Memory B cell (primary cell): Measurements from ENCODE around the gene C2CD5.

Experiments
- ATAC-seq: fragments of 150-1000 bp; cut with Tn5 transposase; 2 replicates; pipeline ENCODE4 v1.10.0; 2021; ENCODE audit warnings: low read depth, mild to moderate bottlenecking, moderate library complexity
- DNase-seq, 2 donors: peaks; one replicate each; pipeline ENCODE4 v3.0.0; 2022; ENCODE audit warnings: low spot score in 2 of 2
- H3K27ac Mint-ChIP-seq: one replicate; pipeline ENCODE4 v1.8.0; 2022; ENCODE audit warnings: mild to moderate bottlenecking, moderate library complexity, mixed read lengths
- H3K27me3 Mint-ChIP-seq: one replicate; pipeline ENCODE4 v1.8.0; 2022; ENCODE audit warnings: mixed read lengths
- H3K36me3 Mint-ChIP-seq: one replicate; pipeline ENCODE4 v1.8.0; 2022; ENCODE audit warnings: mild to moderate bottlenecking, mixed read lengths
- H3K4me1 Mint-ChIP-seq: one replicate; pipeline ENCODE4 v1.8.0; 2022; ENCODE audit warnings: mixed read lengths
- H3K4me3 Mint-ChIP-seq: one replicate; pipeline ENCODE4 v1.8.0; 2022; ENCODE audit warnings: mild to moderate bottlenecking, moderate library complexity, mixed read lengths
- H3K9me3 Mint-ChIP-seq: one replicate; pipeline ENCODE4 v1.8.0; 2022; ENCODE audit warnings: mixed read lengths

C2CD5 gene

GRCh38 chr12:22409377-22410164 is 134.8 kb downstream of the C2CD5 start:
- no peak for DNase-seq
- no peak for ATAC-seq
- H3K4me3 Mint-ChIP-seq, result no peak overlapping the region
- no peaks in the 10 kb centered on the region for H3K9me3 Mint-ChIP-seq
- no peak overlapping the region for H3K27ac Mint-ChIP-seq
- H3K27me3 Mint-ChIP-seq, result peaks cover 2% of the 10 kb centered on the region
- H3K4me1 Mint-ChIP-seq, result no peaks in the 10 kb centered on the region
- H3K36me3 Mint-ChIP-seq, result no peaks in the 10 kb centered on the region

- no peak for ATAC-seq
- Mint-ChIP-seq H3K9me3 (no peaks in the 10 kb centered on the region), H3K4me1 (no peaks in the 10 kb centered on the region)
Observed at GRCh38 chr12:22408610-22409376, 135.5 kb downstream of the C2CD5 start.

GRCh38 chr12:22407397-22407796 is 136.9 kb downstream of the C2CD5 start:
- H3K9me3 Mint-ChIP-seq, result peaks cover 2% of the 10 kb centered on the region
- no peak for ATAC-seq
- H3K36me3 Mint-ChIP-seq, result no peaks in the 10 kb centered on the region
- peaks cover 2% of the 10 kb centered on the region for H3K27me3 Mint-ChIP-seq
- H3K4me3 Mint-ChIP-seq, result no peak overlapping the region
- no peaks in the 10 kb centered on the region for H3K4me1 Mint-ChIP-seq
- H3K27ac Mint-ChIP-seq, result no peak overlapping the region
- no peak for DNase-seq

More at GRCh38 chr12:22408610-22409376, 135.5 kb downstream of the C2CD5 start:
- H3K36me3 Mint-ChIP-seq, result no peaks in the 10 kb centered on the region
- no peak for DNase-seq
- no peak overlapping the region for H3K4me3 Mint-ChIP-seq
- no peak overlapping the region for H3K27ac Mint-ChIP-seq
- peaks cover 2% of the 10 kb centered on the region for H3K27me3 Mint-ChIP-seq

GRCh38 chr12:22406627-22407026 is 137.7 kb downstream of the C2CD5 start:
- no peak overlapping the region for H3K4me3 Mint-ChIP-seq
- ATAC-seq (no peak), DNase-seq (no peak)
- no peaks in the 10 kb centered on the region for H3K36me3 Mint-ChIP-seq
- no peaks in the 10 kb centered on the region for H3K4me1 Mint-ChIP-seq
- H3K27me3 Mint-ChIP-seq, result peaks cover 2% of the 10 kb centered on the region
- no peak overlapping the region for H3K27ac Mint-ChIP-seq
- peaks cover 2% of the 10 kb centered on the region for H3K9me3 Mint-ChIP-seq

- Mint-ChIP-seq H3K27ac (no peak overlapping the region), H3K27me3 (peaks cover 6% of the 10 kb centered on the region), H3K4me3 (no peak overlapping the region), H3K4me1 (peaks cover 2% of the 10 kb centered on the region), H3K36me3 (no peaks in the 10 kb centered on the region), H3K9me3 (peaks cover 6% of the 10 kb centered on the region)
- DNase-seq (no peak), ATAC-seq (no peak)
Observed at GRCh38 chr12:22399464-22400180, 144.7 kb downstream of the C2CD5 start.
